Heart left ventricle (tissue), 16 donors: ENCODE results near the gene DSE. TPM values are rescaled to one million over a fixed set of nuclear protein-coding genes. Genes with fewer than 3 reads are reported as not detected.

ENCODE experiments used
- ATAC-seq, 4 donors: fragments of 200-7000 bp; cut with Tn5 transposase; one replicate each; pipeline ENCODE4 v1.9.1; 2020 to 2022; ENCODE audit warnings: moderate library complexity in 4 of 4, mild to moderate bottlenecking in 3 of 4, moderate number of reproducible peaks in 1 of 4
- DNase-seq, 5 donors: peaks; one replicate each; pipeline ENCODE4 v3.0.0-alpha.2; 2020
- H3K27ac ChIP-seq, 12 donors: fragments of 200-600 bp; sonication (generic) in 4 of 12; one replicate each; pipeline versions ENCODE4 v1.5.0 to v1.8.0; 2016 to 2022; ENCODE audit warnings: mild to moderate bottlenecking in 2 of 12
- H3K27me3 ChIP-seq, 9 donors: fragments of 200-600 bp; sonication (generic) in 2 of 9; one replicate each; pipeline versions ENCODE4 v1.5.1 to v1.8.0; 2016 to 2022; ENCODE audit warnings: mild to moderate bottlenecking in 3 of 9
- H3K36me3 ChIP-seq, 9 donors: fragments of 200-600 bp; sonication (generic) in 2 of 9; one replicate each; pipeline versions ENCODE4 v1.5.0 to v1.8.0; 2018 to 2022; ENCODE audit warnings: mild to moderate bottlenecking in 2 of 9
- H3K4me1 ChIP-seq, 12 donors: fragments of 200-600 bp; sonication (generic) in 4 of 12; one replicate each; pipeline versions ENCODE4 v1.5.0 to v1.8.0; 2016 to 2022; ENCODE audit warnings: mild to moderate bottlenecking in 3 of 12
- H3K4me3 ChIP-seq, 12 donors: fragments of 200-600 bp; sonication (generic) in 4 of 12; one replicate each; pipeline versions ENCODE4 v1.5.0 to v1.8.0; 2017 to 2022; ENCODE audit warnings: mild to moderate bottlenecking in 9 of 12, moderate library complexity in 4 of 12
- H3K9me3 ChIP-seq, 12 donors: fragments of 200-600 bp; sonication (generic) in 4 of 12; one replicate each; pipeline versions ENCODE4 v1.5.0 to v1.8.0; 2016 to 2022; ENCODE audit warnings: mild to moderate bottlenecking in 1 of 12
- POLR2A ChIP-seq, 2 donors: fragments of 450-650 bp; IDR thresholded peaks; one replicate each; pipeline ENCODE4 v1.6.1; 2017; ENCODE audit warnings: antibody characterized with exemption in 2 of 2, mild to moderate bottlenecking in 2 of 2, moderate library complexity in 2 of 2
- WGBS, 4 donors: extraction: QIAGEN DNeasy Blood & Tissue Kit in 2 of 4; methylation state at CpG; one replicate each; pipeline versions ENCODE4 v1.1.5 to v1.1.7; 2013 to 2018; 5-methylcytosine and 5-hydroxymethylcytosine counted together
- intact Hi-C, 10 donors: fragments of 100-400 bp; cut with DNase I; formaldehyde crosslinking; loops; one replicate each; pipeline versions ENCODE4 v1.11.1 to v1.14.2; 2022
- polyA plus RNA-seq, 2 donors: library from polyadenylated mRNA; stranded (reverse); fragments of 200-250 nt; gene quantifications; one replicate each; pipeline ENCODE4 v1.2.3, GENCODE V29; 2013
- total RNA-seq, 9 donors: library from RNA; depleted of rRNA in 2 of 9; stranded (reverse); fragments of >200 nt in 2 of 9; fragmentation: NEBNext Ultra II Directional in 3 of 9; extraction: Animal tissue kit (Norgen Biotek cat#: 25700) in 3 of 9; gene quantifications; one replicate each; pipeline versions ENCODE4 v1.1.0 to v1.2.4, GENCODE V29; 2016 to 2023
- TF ChIP-seq, protein P1 (sequence below), 12 donors: fragments of 200-600 bp; sonication (generic) in 4 of 12; IDR thresholded peaks; one replicate each; pipeline versions ENCODE4 v1.5.0 to v1.8.0; 2018 to 2022; ENCODE audit warnings: antibody characterized with exemption in 12 of 12, mild to moderate bottlenecking in 5 of 12
- donor health status: ischemic (EF 13 %, LVEDD 7.1; RV severe dilation, severe dysfunction).
- donor health status: healthy with polysubstance abuse.
- donor health status: DM: no; HTN: yes; CAD: no.
- donor health status: DM: no; HTN: no; CAD: no.
- donor health status: ischemic (EF 25% LVEDD 6.9; RV normal size, moderate dysfunction).
- donor health status: ischemic (EF 25% LVEDD 5.7; RV mildly dilated, moderate dysfunction).
- donor health status: healthy.
- donor health status: DM: yes; HTN: yes; CAD: no.
- donor health status: ischemic (EF 35%, LVEDD 5.7; RV mildly dilated, moderate dysfunction).
- donor health status: nonischemic (EF 11% LVEDD 7.7; RV severe dilation, severe dysfunction).
- donor health status: DM: yes; HTN: yes; CAD: no.
- donor health status: PGD.
- donor health status: ischemic (EF 29% LVEDD 5.4; RV normal size, mild dysfunction).
- donor health status: nonischemic (EF 23%, LVEDD 6.1; RV moderate dilation, normal function).

Gene DSE
- total and polyA plus RNA-seq, 11 donors, result 3.2 to 37.3 (median 11.1) TPM

DNA sequence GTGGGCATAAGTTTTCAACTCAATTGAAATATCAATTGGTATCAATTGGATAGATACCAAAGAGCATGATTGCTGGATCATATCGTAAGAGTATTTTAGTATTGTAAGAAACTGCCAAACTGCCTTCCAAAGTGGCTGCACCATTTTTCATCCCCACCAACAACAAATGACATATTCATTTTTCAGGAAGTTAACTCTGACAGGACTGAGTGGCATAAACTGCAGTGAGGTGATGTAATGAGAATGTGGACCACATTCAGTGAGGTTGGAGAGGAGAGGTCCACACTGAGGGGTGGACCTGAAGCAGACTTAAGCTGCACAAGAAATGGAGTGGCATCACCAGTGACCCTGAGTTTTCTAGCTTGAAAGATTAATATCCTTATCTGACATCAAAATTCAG lies 78.8 kb downstream of the DSE start:
- TF ChIP-seq, protein P1, sequence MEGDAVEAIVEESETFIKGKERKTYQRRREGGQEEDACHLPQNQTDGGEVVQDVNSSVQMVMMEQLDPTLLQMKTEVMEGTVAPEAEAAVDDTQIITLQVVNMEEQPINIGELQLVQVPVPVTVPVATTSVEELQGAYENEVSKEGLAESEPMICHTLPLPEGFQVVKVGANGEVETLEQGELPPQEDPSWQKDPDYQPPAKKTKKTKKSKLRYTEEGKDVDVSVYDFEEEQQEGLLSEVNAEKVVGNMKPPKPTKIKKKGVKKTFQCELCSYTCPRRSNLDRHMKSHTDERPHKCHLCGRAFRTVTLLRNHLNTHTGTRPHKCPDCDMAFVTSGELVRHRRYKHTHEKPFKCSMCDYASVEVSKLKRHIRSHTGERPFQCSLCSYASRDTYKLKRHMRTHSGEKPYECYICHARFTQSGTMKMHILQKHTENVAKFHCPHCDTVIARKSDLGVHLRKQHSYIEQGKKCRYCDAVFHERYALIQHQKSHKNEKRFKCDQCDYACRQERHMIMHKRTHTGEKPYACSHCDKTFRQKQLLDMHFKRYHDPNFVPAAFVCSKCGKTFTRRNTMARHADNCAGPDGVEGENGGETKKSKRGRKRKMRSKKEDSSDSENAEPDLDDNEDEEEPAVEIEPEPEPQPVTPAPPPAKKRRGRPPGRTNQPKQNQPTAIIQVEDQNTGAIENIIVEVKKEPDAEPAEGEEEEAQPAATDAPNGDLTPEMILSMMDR (IDR thresholded peaks at IDR 0.05), result no peak
- TF ChIP-seq POLR2A (IDR thresholded peaks at IDR 0.05), result no peak
- Histone ChIP-seq H3K27ac (no peak overlapping the region), H3K9me3 (no peaks in the 10 kb centered on the region), H3K27me3 (no peaks in the 10 kb centered on the region), H3K36me3 (no peaks in the 10 kb centered on the region), H3K4me3 (no peak overlapping the region), H3K4me1 (peaks cover 0 to 71% (median 0%) of the 10 kb centered on the region in 12 donors)
- ATAC-seq (no peak), DNase-seq (no peak)
- intact Hi-C loops, result loop anchor here in 7 of 10 donors (5.0 to 10.0 kb wide), 4 partner anchors 83 to 165 kb away; no protein-coding TSS in a partner anchor
- 52 to 96% (median 91%) methylated on average over 1 of the region's 1 CpG for WGBS, 4 donors

DNA sequence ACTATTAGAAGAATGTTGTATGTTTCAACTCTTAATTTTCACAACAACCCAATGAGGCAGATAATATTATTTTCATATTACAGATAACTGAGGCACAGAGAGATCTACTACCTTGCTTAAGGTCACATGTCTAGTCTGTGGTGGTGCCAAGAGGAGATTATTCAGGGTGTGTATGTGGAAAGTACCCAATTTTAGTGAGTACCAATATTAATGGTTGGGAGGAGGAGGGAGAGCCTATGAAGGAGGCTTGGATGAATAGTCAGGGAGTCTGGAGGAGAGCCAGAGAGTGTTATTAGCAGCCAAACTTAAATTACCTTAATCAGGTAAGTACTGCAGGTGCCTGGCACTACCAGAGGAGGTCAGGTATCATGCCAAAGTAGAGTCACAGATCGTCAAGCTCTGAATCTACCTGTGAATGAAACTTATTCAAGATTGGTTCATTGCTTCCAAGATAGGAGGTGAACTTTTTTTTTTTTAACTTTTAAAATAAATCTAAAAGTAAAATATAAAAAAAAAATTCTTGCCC lies 79.5 kb downstream of the DSE start:
- peaks cover 0 to 65% (median 0%) of the 10 kb centered on the region in 12 donors for H3K4me1 ChIP-seq
- intact Hi-C loops, result loop anchor here in 2 of 10 donors (10.0 kb wide), 2 partner anchors 145 to 165 kb away; no protein-coding TSS in a partner anchor
- H3K27me3 ChIP-seq, result no peaks in the 10 kb centered on the region
- no peak for ATAC-seq
- WGBS, 4 donors, result 80 to 92% (median 86%) methylated on average over 1 of the region's 1 CpG
- DNase-seq, result no peak
- H3K27ac ChIP-seq, result no peak overlapping the region
- TF ChIP-seq, protein P1 (IDR thresholded peaks at IDR 0.05), result no peak
- no peak for TF ChIP-seq POLR2A (IDR thresholded peaks at IDR 0.05)
- no peaks in the 10 kb centered on the region for H3K36me3 ChIP-seq
- no peak overlapping the region for H3K4me3 ChIP-seq
- no peaks in the 10 kb centered on the region for H3K9me3 ChIP-seq

DNA sequence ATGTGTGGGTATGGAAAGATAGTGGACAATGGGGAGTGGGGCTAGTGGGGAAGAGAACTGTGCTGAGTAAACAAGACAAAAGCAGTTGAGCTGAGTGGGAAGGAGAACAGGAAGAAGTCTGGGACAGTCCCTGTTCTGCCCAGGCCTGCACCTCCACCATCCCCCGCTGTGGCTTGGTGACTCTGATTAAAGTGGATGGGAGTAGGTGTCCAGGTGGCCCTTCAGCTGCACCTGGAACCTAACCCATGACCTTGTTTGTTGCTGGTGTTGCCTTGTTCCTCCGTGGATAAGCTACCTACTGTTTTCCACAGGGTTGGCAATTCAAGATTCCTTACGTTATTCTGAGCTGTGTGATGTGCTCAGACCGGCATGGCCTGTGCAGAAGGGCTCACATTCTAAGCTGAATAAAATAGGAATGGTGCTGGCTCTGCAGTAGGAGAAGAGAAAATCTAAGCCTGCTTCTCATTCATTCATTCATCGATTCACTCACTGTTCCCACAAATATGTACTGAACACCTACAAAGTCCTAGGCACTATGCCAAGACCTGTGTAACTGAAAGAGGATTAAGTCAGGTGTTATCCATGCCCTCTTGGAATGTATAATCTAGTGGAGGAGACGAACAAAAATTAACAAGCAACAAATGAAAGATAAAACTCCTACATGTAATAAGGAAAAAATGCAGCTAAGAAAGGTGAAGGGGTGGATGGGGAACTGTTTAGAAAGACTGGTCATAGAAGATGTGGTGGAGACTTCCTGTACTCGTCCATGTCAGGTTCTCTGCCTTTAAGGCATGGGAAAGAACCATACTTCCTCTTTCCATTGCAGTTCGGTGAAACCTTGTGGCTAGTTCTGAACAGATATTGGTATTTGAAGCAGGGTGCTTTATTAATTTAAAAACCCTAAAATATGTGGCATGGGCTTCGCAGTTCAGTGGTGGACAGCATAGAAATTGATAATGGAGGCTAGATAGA lies 80.3 kb downstream of the DSE start:
- DNase-seq (no peak), ATAC-seq (peak in 1 of 4 donors; percentile 61)
- Histone ChIP-seq H3K27ac (peak overlapping the region in 1 of 12 donors; percentile 28), H3K4me3 (no peak overlapping the region), H3K27me3 (no peaks in the 10 kb centered on the region), H3K4me1 (peaks cover 0 to 59% (median 0%) of the 10 kb centered on the region in 12 donors), H3K36me3 (no peaks in the 10 kb centered on the region), H3K9me3 (no peaks in the 10 kb centered on the region)
- 78 to 85% (median 79%) methylated on average over 9 of the region's 9 CpGs for WGBS, 4 donors
- TF ChIP-seq, protein P1 (IDR thresholded peaks at IDR 0.05), result no peak
- no peak for TF ChIP-seq POLR2A (IDR thresholded peaks at IDR 0.05)
- intact Hi-C loops, result loop anchor here in 2 of 10 donors (10.0 kb wide), 2 partner anchors 146 to 166 kb away; no protein-coding TSS in a partner anchor

DNA sequence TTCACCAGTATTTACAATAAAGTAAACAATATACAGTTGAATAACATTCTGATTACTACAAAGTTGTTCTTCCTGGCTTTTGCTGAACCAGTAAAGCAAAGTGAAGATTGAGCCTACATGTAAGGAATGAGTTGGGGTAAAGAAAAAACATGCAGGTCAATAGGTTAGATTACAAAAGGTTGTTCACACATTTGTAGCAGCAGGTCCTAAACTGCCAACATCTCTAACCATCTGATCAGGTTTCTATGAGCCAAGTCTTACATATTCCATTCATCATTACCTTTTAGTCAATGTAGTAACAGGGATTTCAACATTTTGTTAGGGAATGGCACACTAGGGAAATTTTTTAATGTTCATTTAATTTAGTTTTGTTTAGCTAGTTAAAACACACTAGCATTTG lies 81.2 kb downstream of the DSE start:
- H3K27me3 ChIP-seq, result no peaks in the 10 kb centered on the region
- H3K4me1 ChIP-seq, result peaks cover 0 to 59% (median 0%) of the 10 kb centered on the region in 12 donors

More for the DNA sequence above, 81.2 kb downstream of the DSE start:
- TF ChIP-seq, protein P1 (IDR thresholded peaks at IDR 0.05), result no peak
- TF ChIP-seq POLR2A (IDR thresholded peaks at IDR 0.05), result no peak
- intact Hi-C loops, result loop anchor here in 2 of 10 donors (10.0 kb wide), 2 partner anchors 147 to 167 kb away; no protein-coding TSS in a partner anchor
- no peak for DNase-seq
- Histone ChIP-seq H3K4me3 (no peak overlapping the region), H3K36me3 (no peaks in the 10 kb centered on the region), H3K9me3 (no peaks in the 10 kb centered on the region), H3K27ac (peak overlapping the region in 1 of 12 donors; percentile 28)
- ATAC-seq, result no peak
